ENCODE results near the gene RWDD3.

- no peak for TF ChIP-seq CTCF (IDR thresholded peaks at IDR 0.05)
- no peak for TF ChIP-seq POLR2A (IDR thresholded peaks at IDR 0.05)
These were observed 17.6 kb upstream of the RWDD3 start for GRCh38 chr1:95216292-95216990.

Data from body of pancreas (tissue), 4 donors.